Mesendoderm (in vitro differentiated cells): ENCODE results near the gene KCNQ1.
A peak's percentile ranks its signal among the peaks of the same experiment; 100 is the strongest.

ENCODE experiments used
- DNase-seq: peaks from one replicate; pipeline ENCODE4 v3.0.0; 2013
- H2AK5ac ChIP-seq: 2 replicates; pipeline ENCODE4 v1.6.1; 2013; ENCODE audit warnings: low read length, inconsistent platforms
- H2BK120ac ChIP-seq: 2 replicates; pipeline ENCODE4 v1.6.1; 2013; ENCODE audit warnings: low read depth, mild to moderate bottlenecking, low read length, moderate library complexity, mixed read lengths
- H2BK15ac ChIP-seq: replicated peaks from 2 replicates; pipeline ENCODE4 v1.6.1; 2013; ENCODE audit warnings: low read depth, mild to moderate bottlenecking, moderate library complexity
- H2BK5ac ChIP-seq: 2 replicates; pipeline ENCODE4 v1.6.1; 2013; ENCODE audit warnings: low read length, inconsistent platforms
- H3K18ac ChIP-seq: 2 replicates; pipeline ENCODE4 v1.6.1; 2013; ENCODE audit warnings: mild to moderate bottlenecking, low read length, mixed read lengths
- H3K23ac ChIP-seq: one replicate; pipeline ENCODE4 v1.6.1; 2013; ENCODE audit warnings: low read length
- H3K27ac ChIP-seq: 2 replicates; pipeline ENCODE4 v1.5.1; 2013; ENCODE audit warnings: low read depth, mild to moderate bottlenecking, inconsistent platforms, low read length, moderate library complexity
- H3K27me3 ChIP-seq: 2 replicates; pipeline ENCODE4 v1.6.1; 2013; ENCODE audit warnings: low read length, control low read depth, mild to moderate bottlenecking, inconsistent platforms; ENCODE audit not compliant: insufficient read depth, poor library complexity
- H3K36me3 ChIP-seq: 2 replicates; pipeline ENCODE4 v1.6.1; 2013; ENCODE audit warnings: low read length, inconsistent platforms; ENCODE audit not compliant: control insufficient read depth, insufficient read depth
- H3K4ac ChIP-seq: one replicate; pipeline ENCODE4 v1.6.1; 2013; ENCODE audit warnings: low read depth, mild to moderate bottlenecking, low read length, moderate library complexity
- H3K4me1 ChIP-seq: 2 replicates; pipeline ENCODE4 v1.6.1; 2013; ENCODE audit warnings: low read depth, low read length, inconsistent platforms; ENCODE audit not compliant: control insufficient read depth
- H3K4me2 ChIP-seq: 2 replicates; pipeline ENCODE4 v1.6.1; 2013; ENCODE audit warnings: low read length
- H3K4me3 ChIP-seq: 2 replicates; pipeline ENCODE4 v1.5.1; 2013; ENCODE audit warnings: mild to moderate bottlenecking, low read length
- H3K56ac ChIP-seq: one replicate; pipeline ENCODE4 v1.6.1; 2013; ENCODE audit warnings: low read length
- H3K79me1 ChIP-seq: 2 replicates; pipeline ENCODE4 v1.6.1; 2013; ENCODE audit warnings: low read length, inconsistent platforms
- H3K79me2 ChIP-seq: 2 replicates; pipeline ENCODE4 v1.6.1; 2013; ENCODE audit warnings: mild to moderate bottlenecking, low read length; ENCODE audit not compliant: control insufficient read depth, insufficient read depth
- H3K9ac ChIP-seq: 2 replicates; pipeline ENCODE4 v1.6.1; 2013; ENCODE audit warnings: low read length, inconsistent platforms
- H4K5ac ChIP-seq: one replicate; pipeline ENCODE4 v1.6.1; 2013; ENCODE audit warnings: low read length
- H4K8ac ChIP-seq: one replicate; pipeline ENCODE4 v1.6.1; 2013; ENCODE audit warnings: low read depth, mild to moderate bottlenecking, control low read depth, low read length, moderate library complexity
- WGBS: extraction: QIAGEN DNeasy Blood & Tissue Kit; methylation state at CpG from one replicate; pipeline ENCODE4 v1.1.7; 2013; ENCODE audit warnings: low lambda C conversion rate, missing lambda C conversion rate; ENCODE audit not compliant: insufficient coverage; ENCODE audit errors: extremely low coverage; 5-methylcytosine and 5-hydroxymethylcytosine counted together

The KCNQ1 gene

GRCh38 chr11:2825889-2826678 is 381.3 kb downstream of the KCNQ1 start:
- DNase-seq, result peak; percentile 79
- H3K4ac ChIP-seq, result no peak overlapping the region
- H2BK5ac ChIP-seq, result no peak overlapping the region
- no CpG with 5 or more reads among the region's 29 CpGs for WGBS
- no peak overlapping the region for H4K8ac ChIP-seq
- H2AK5ac ChIP-seq, result no peak overlapping the region
- H3K27me3 ChIP-seq, result no peaks in the 10 kb centered on the region
- H3K23ac ChIP-seq, result no peak overlapping the region
- no peak overlapping the region for H3K9ac ChIP-seq
- no peak overlapping the region for H3K4me3 ChIP-seq
- H3K18ac ChIP-seq, result no peak overlapping the region
- no peaks in the 10 kb centered on the region for H3K4me1 ChIP-seq
- H3K36me3 ChIP-seq, result no peaks in the 10 kb centered on the region
- no peak overlapping the region for H3K4me2 ChIP-seq
- no peak overlapping the region for H3K27ac ChIP-seq
- H3K79me1 ChIP-seq, result no peaks in the 10 kb centered on the region
- H2BK120ac ChIP-seq, result no peak overlapping the region
- peak overlapping the region; percentile 25 for H3K56ac ChIP-seq
- no peak overlapping the region for H4K5ac ChIP-seq
- H2BK15ac ChIP-seq, result no peak overlapping the region
- H3K79me2 ChIP-seq, result no peaks in the 10 kb centered on the region

GRCh38 chr11:2826679-2827056 is 381.9 kb downstream of the KCNQ1 start:
- Histone ChIP-seq H4K5ac (no peak overlapping the region), H3K79me2 (no peaks in the 10 kb centered on the region), H3K4me2 (no peak overlapping the region), H3K4ac (no peak overlapping the region), H3K27ac (no peak overlapping the region), H3K23ac (no peak overlapping the region), H2AK5ac (no peak overlapping the region), H3K4me3 (no peak overlapping the region), H3K36me3 (no peaks in the 10 kb centered on the region), H2BK120ac (no peak overlapping the region), H4K8ac (no peak overlapping the region), H2BK15ac (no peak overlapping the region), H3K9ac (no peak overlapping the region), H3K79me1 (no peaks in the 10 kb centered on the region), H3K4me1 (no peaks in the 10 kb centered on the region), H3K27me3 (no peaks in the 10 kb centered on the region), H3K18ac (no peak overlapping the region), H2BK5ac (no peak overlapping the region), H3K56ac (no peak overlapping the region)
- peak; percentile 23 for DNase-seq
- WGBS, result no CpG with 5 or more reads among the region's 4 CpGs

- H2AK5ac ChIP-seq, result no peak overlapping the region
- H3K56ac ChIP-seq, result peak overlapping the region; percentile 7
- H2BK120ac ChIP-seq, result no peak overlapping the region
- H3K23ac ChIP-seq, result no peak overlapping the region
- H3K4me1 ChIP-seq, result no peaks in the 10 kb centered on the region
- H4K5ac ChIP-seq, result no peak overlapping the region
- H3K79me1 ChIP-seq, result no peaks in the 10 kb centered on the region
- no peak overlapping the region for H3K18ac ChIP-seq
- no CpG with 5 or more reads among the region's 12 CpGs for WGBS
- no peak overlapping the region for H3K9ac ChIP-seq
- no peak overlapping the region for H4K8ac ChIP-seq
- no peak overlapping the region for H3K4ac ChIP-seq
- H3K27me3 ChIP-seq, result no peaks in the 10 kb centered on the region
- no peak overlapping the region for H3K4me2 ChIP-seq
- no peaks in the 10 kb centered on the region for H3K79me2 ChIP-seq
- no peak overlapping the region for H3K27ac ChIP-seq
- no peak overlapping the region for H3K4me3 ChIP-seq
- no peak overlapping the region for H2BK5ac ChIP-seq
- H2BK15ac ChIP-seq, result no peak overlapping the region
- no peak for DNase-seq
- no peaks in the 10 kb centered on the region for H3K36me3 ChIP-seq
These were observed 382.4 kb downstream of the KCNQ1 start for GRCh38 chr11:2827256-2827655.

GRCh38 chr11:2827792-2828191 is 383.0 kb downstream of the KCNQ1 start:
- H3K27me3 ChIP-seq, result no peaks in the 10 kb centered on the region
- no peaks in the 10 kb centered on the region for H3K79me1 ChIP-seq
- H3K79me2 ChIP-seq, result no peaks in the 10 kb centered on the region
- H3K4me1 ChIP-seq, result no peaks in the 10 kb centered on the region
- H2BK120ac ChIP-seq, result no peak overlapping the region
- H3K4me3 ChIP-seq, result no peak overlapping the region
- no peak overlapping the region for H4K8ac ChIP-seq
- H3K23ac ChIP-seq, result no peak overlapping the region
- H2BK15ac ChIP-seq, result no peak overlapping the region
- no peak overlapping the region for H4K5ac ChIP-seq
- no peak overlapping the region for H3K56ac ChIP-seq
- no peaks in the 10 kb centered on the region for H3K36me3 ChIP-seq
- DNase-seq, result no peak
- no CpG with 5 or more reads among the region's 10 CpGs for WGBS
- H3K9ac ChIP-seq, result no peak overlapping the region
- no peak overlapping the region for H3K27ac ChIP-seq
- no peak overlapping the region for H2AK5ac ChIP-seq
- no peak overlapping the region for H3K4ac ChIP-seq
- no peak overlapping the region for H3K4me2 ChIP-seq
- no peak overlapping the region for H2BK5ac ChIP-seq
- H3K18ac ChIP-seq, result no peak overlapping the region

GRCh38 chr11:2828585-2829330 is 383.9 kb downstream of the KCNQ1 start:
- Histone ChIP-seq H3K27me3 (no peaks in the 10 kb centered on the region), H3K79me1 (no peaks in the 10 kb centered on the region), H3K4me2 (no peak overlapping the region), H4K8ac (no peak overlapping the region), H3K18ac (no peak overlapping the region), H3K36me3 (no peaks in the 10 kb centered on the region), H3K23ac (no peak overlapping the region), H2BK15ac (no peak overlapping the region), H4K5ac (no peak overlapping the region), H3K79me2 (no peaks in the 10 kb centered on the region), H3K4me1 (no peaks in the 10 kb centered on the region), H2BK120ac (no peak overlapping the region), H2AK5ac (no peak overlapping the region), H3K4me3 (no peak overlapping the region), H2BK5ac (no peak overlapping the region), H3K9ac (no peak overlapping the region), H3K56ac (no peak overlapping the region), H3K27ac (no peak overlapping the region), H3K4ac (no peak overlapping the region)
- no CpG with 5 or more reads among the region's 4 CpGs for WGBS
- DNase-seq, result no peak
